ENCODE measurements around the gene TDRD9. TPM values are rescaled to one million over a fixed set of nuclear protein-coding genes. Genes with fewer than 3 reads are reported as not detected.

Gene TDRD9
- total and polyA plus RNA-seq, 2 of the 4 experiments (the other 2 are of a cell fraction), result 0.07 to 0.18 TPM

DNA sequence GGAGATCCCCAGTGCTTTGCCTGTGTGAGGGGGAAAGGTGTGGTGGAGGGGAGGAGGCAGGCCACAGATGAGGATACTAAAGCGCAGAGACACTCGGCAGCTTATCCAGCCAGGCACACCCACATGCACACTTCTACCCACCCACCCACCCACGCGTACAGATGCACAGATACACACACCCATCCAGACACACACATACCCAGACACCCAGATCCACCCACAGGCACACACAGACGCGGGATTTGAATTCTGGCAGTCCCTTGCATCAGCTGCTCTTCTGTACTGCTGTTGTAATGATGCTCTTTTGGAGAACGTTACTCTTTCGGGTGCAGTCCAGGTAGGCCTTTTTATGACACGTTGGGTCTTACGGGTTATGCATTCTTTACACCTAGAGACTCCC is 69.8 kb downstream of the TDRD9 start:
- Histone ChIP-seq H3K9me3 (ENCODE audit: control insufficient read depth, insufficient read depth, low read length) (no peaks in the 10 kb centered on the region), H4K91ac (ENCODE audit: insufficient read depth, low read depth, low read length) (no peak overlapping the region), H3K23ac (ENCODE audit: low read depth, low read length) (no peak overlapping the region), H4K20me1 (ENCODE audit: insufficient read depth, low read length) (no peaks in the 10 kb centered on the region), H2AK5ac (ENCODE audit: low read depth, low read length) (no peak overlapping the region), H3K36me3 (ENCODE audit: control insufficient read depth, insufficient read depth, low read length) (no peaks in the 10 kb centered on the region), H3K56ac (ENCODE audit: extremely low read depth, insufficient read depth, low read length) (no peak overlapping the region), H2BK20ac (ENCODE audit: low read depth, low read length) (no peak overlapping the region), H3K4ac (ENCODE audit: low read depth, low read length) (no peak overlapping the region), H2BK15ac (ENCODE audit: low read depth, low read length) (no peak overlapping the region), H3K4me2 (ENCODE audit: low read depth, low read length) (no peak overlapping the region), H3K4me3 (ENCODE audit: insufficient read depth, low read depth, low read length) (no peak overlapping the region), H2BK5ac (ENCODE audit: low read depth, low read length, poor library complexity, severe bottlenecking) (no peak overlapping the region), H2AK9ac (replicated peaks; ENCODE audit: low read depth, low read length, poor library complexity) (no peak overlapping the region), H3K27ac (ENCODE audit: insufficient read depth, low read length) (no peak overlapping the region), H3K9me1 (ENCODE audit: insufficient read depth, low read length) (no peaks in the 10 kb centered on the region), H3K4me1 (ENCODE audit: control insufficient read depth, insufficient read depth, low read length) (no peaks in the 10 kb centered on the region), H2AFZ (replicated peaks; ENCODE audit: low read length, poor library complexity) (no peak overlapping the region), H4K8ac (ENCODE audit: low read depth in 2 of 2, low read length in 2 of 2) (no peak overlapping the region), H3K9ac (ENCODE audit: low read depth, low read length) (no peak overlapping the region), H2BK120ac (ENCODE audit: low read depth, low read length) (no peak overlapping the region), H3K27me3 (ENCODE audit: control insufficient read depth, insufficient read depth, low read length) (peaks cover 11% of the 10 kb centered on the region), H3K14ac (replicated peaks; ENCODE audit: low read depth, low read length) (no peak overlapping the region), H3K18ac (ENCODE audit: low read depth, low read length) (no peak overlapping the region), H4K5ac (ENCODE audit: low read depth, low read length) (no peak overlapping the region), H3K79me1 (ENCODE audit: low read depth in 1 of 2, low read length in 2 of 2) (no peaks in the 10 kb centered on the region)
- ATAC-seq (ENCODE audit: low read depth), result no peak
- ChIA-PET POLR2A (ENCODE audit: unreplicated experiment) (no interaction called here), CTCF (no interaction called here)
- intact Hi-C loops (cut with micrococcal nuclease), result no loop called here
- WGBS, 2 experiments (ENCODE audit: extremely low coverage in 2 of 2, insufficient read length in 1 of 2), result no CpG with 5 or more reads among the region's 10 CpGs
- no TSS peak for BruUV-seq (replicated peaks)
- dilution Hi-C loops (cut with HindIII; ENCODE audit: low sequenced_read_pairs, unreplicated experiment), result no loop called here
- no peak for TF ChIP-seq CHD1 (IDR thresholded peaks at IDR 0.05; ENCODE audit: low read depth, low read length)
- no peak for TF ChIP-seq POLR2A (IDR thresholded peaks at IDR 0.05; ENCODE audit: low read depth, low read length)
- TF ChIP-seq, protein P1, sequence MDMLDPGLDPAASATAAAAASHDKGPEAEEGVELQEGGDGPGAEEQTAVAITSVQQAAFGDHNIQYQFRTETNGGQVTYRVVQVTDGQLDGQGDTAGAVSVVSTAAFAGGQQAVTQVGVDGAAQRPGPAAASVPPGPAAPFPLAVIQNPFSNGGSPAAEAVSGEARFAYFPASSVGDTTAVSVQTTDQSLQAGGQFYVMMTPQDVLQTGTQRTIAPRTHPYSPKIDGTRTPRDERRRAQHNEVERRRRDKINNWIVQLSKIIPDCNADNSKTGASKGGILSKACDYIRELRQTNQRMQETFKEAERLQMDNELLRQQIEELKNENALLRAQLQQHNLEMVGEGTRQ (IDR thresholded peaks at IDR 0.05; ENCODE audit: low read depth, low read length), result no peak
- no peak for TF ChIP-seq RAD21 (IDR thresholded peaks at IDR 0.05; ENCODE audit: low read length)
- no peak for TF ChIP-seq BHLHE40 (IDR thresholded peaks at IDR 0.05; ENCODE audit: low read depth, low read length)
- no peak for TF ChIP-seq RCOR1 (IDR thresholded peaks at IDR 0.05; ENCODE audit: insufficient replicate concordance, low read length)
- no peak for DNase-seq
- in situ Hi-C loops (cut with MboI; ENCODE audit: low sequenced_read_pairs), result no loop called here

All from IMR-90 (cell line).